Endothelial cell of umbilical vein (primary cell): ENCODE measurements around the gene CCDC183.

Experiments
- EZH2 ChIP-seq: IDR thresholded peaks from 2 replicates; pipeline ENCODE4 v1.6.1; 2012; ENCODE audit warnings: borderline replicate concordance, low read depth, mild to moderate bottlenecking, moderate library complexity, low read length, inconsistent platforms; ENCODE audit not compliant: severe bottlenecking
- POLR2A ChIP-seq: IDR thresholded peaks from 2 replicates; pipeline ENCODE4 v1.6.1; 2012; ENCODE audit warnings: low read depth, mild to moderate bottlenecking, control low read depth, low read length
- POLR2AphosphoS5 ChIP-seq: IDR thresholded peaks from 2 replicates; pipeline ENCODE4 v1.6.1; 2012; ENCODE audit warnings: low read depth, mild to moderate bottlenecking, control low read depth, low read length, moderate library complexity; ENCODE audit not compliant: insufficient read depth
- TF ChIP-seq, protein P1 (sequence below), 2 donors: IDR thresholded peaks; 1 replicate in 1 of 2; 2 replicates in 1 of 2; pipeline ENCODE4 v1.5.1; 2011; ENCODE audit warnings: low read length in 2 of 2, mild to moderate bottlenecking in 2 of 2, moderate library complexity in 2 of 2, control low read depth in 1 of 2, inconsistent platforms in 1 of 2, low read depth in 1 of 2; ENCODE audit not compliant: insufficient read depth in 1 of 2; ENCODE audit errors: extremely low read depth in 1 of 2

DNA sequence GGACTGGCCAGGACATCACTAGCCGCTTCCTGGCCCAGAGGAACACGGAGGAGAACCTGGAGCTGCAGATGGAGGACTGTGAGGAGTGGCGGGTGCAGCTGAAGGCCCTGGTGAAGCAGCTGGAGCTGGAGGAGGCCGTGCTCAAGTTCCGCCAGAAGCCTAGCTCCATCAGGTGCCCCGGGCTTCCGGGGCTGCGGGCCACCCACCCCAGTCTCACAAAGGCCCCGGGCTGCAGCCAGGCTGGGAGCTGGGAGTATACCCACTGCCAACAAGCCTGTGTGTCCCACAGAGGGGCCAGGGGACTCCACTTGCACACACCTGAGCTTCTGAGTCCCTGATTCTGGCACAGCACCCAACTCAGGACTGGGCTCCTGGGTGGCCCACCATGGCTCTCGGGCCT lies 9.9 kb downstream of the CCDC183 start:
- TF ChIP-seq POLR2A (no peak), POLR2AphosphoS5 (no peak), EZH2 (no peak)
- TF ChIP-seq, protein P1, sequence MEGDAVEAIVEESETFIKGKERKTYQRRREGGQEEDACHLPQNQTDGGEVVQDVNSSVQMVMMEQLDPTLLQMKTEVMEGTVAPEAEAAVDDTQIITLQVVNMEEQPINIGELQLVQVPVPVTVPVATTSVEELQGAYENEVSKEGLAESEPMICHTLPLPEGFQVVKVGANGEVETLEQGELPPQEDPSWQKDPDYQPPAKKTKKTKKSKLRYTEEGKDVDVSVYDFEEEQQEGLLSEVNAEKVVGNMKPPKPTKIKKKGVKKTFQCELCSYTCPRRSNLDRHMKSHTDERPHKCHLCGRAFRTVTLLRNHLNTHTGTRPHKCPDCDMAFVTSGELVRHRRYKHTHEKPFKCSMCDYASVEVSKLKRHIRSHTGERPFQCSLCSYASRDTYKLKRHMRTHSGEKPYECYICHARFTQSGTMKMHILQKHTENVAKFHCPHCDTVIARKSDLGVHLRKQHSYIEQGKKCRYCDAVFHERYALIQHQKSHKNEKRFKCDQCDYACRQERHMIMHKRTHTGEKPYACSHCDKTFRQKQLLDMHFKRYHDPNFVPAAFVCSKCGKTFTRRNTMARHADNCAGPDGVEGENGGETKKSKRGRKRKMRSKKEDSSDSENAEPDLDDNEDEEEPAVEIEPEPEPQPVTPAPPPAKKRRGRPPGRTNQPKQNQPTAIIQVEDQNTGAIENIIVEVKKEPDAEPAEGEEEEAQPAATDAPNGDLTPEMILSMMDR (IDR thresholded peaks at IDR 0.05; ENCODE audit: extremely low read depth in 1 of 2, insufficient read depth in 1 of 2, low read depth in 1 of 2, low read length in 2 of 2): no peak
